Smooth muscle cell (in vitro differentiated cells): ENCODE measurements around the gene CSHL1. TPM values are rescaled to one million over a fixed set of nuclear protein-coding genes. Genes with fewer than 3 reads are reported as not detected.
"Not testable (repeated sequence)": the region's sequence is repeated elsewhere in the genome, so short reads cannot be mapped to it uniquely, and the experiment has no call there.

Source experiments
- DNase-seq: peaks from one replicate; lab custom pipeline; 2025; ENCODE audit not compliant: unreplicated experiment; lab: John Stamatoyannopoulos, UW
- H2AFZ ChIP-seq: fragments of 200-600 bp; sonication (generic); 2 replicates; pipeline ENCODE4 v1.6.0; 2016; ENCODE audit warnings: antibody characterized with exemption, low read depth, mild to moderate bottlenecking
- H3F3A ChIP-seq: fragments of 200-600 bp; sonication (generic); 2 replicates; pipeline ENCODE4 v1.6.0; 2017; ENCODE audit warnings: antibody characterized with exemption, low read depth
- H3K27ac ChIP-seq: fragments of 200-600 bp; sonication (generic); 2 replicates; pipeline ENCODE4 v1.5.1; 2016; ENCODE audit warnings: low read depth, mild to moderate bottlenecking
- H3K27me3 ChIP-seq: fragments of 200-600 bp; sonication (generic); 2 replicates; pipeline ENCODE4 v1.6.1; 2016; ENCODE audit warnings: low read depth, mild to moderate bottlenecking
- H3K36me3 ChIP-seq: fragments of 200-600 bp; sonication (generic); 2 replicates; pipeline ENCODE4 v1.5.1; 2016; ENCODE audit warnings: low read depth
- H3K4me1 ChIP-seq: fragments of 200-600 bp; sonication (generic); 2 replicates; pipeline ENCODE4 v1.5.1; 2016; ENCODE audit warnings: low read depth
- H3K4me2 ChIP-seq: fragments of 200-600 bp; sonication (generic); 2 replicates; pipeline ENCODE4 v1.6.0; 2016; ENCODE audit warnings: mild to moderate bottlenecking
- H3K4me3 ChIP-seq: fragments of 200-600 bp; sonication (generic); 2 replicates; pipeline ENCODE4 v1.5.1; 2016; ENCODE audit warnings: mild to moderate bottlenecking
- H3K79me2 ChIP-seq: fragments of 200-600 bp; sonication (generic); 2 replicates; pipeline ENCODE4 v1.6.0; 2016; ENCODE audit warnings: low read depth, mild to moderate bottlenecking
- H3K9ac ChIP-seq: fragments of 200-600 bp; sonication (generic); 2 replicates; pipeline ENCODE4 v1.6.0; 2016; ENCODE audit warnings: low read depth
- H3K9me3 ChIP-seq: fragments of 200-600 bp; sonication (generic); replicated peaks from 2 replicates; pipeline ENCODE4 v1.5.1; 2016; ENCODE audit warnings: low read depth
- H4K20me1 ChIP-seq: fragments of 200-600 bp; sonication (generic); 2 replicates; pipeline ENCODE4 v1.6.0; 2016; ENCODE audit warnings: low read depth
- WGBS: methylation state at CpG from one replicate; pipeline ENCODE4 v1.1.7; 2016; ENCODE audit warnings: low lambda C conversion rate; 5-methylcytosine and 5-hydroxymethylcytosine counted together
- polyA plus RNA-seq: library from polyadenylated mRNA; unstranded; fragments of >200 nt; fragmentation: Nextera tagmentation; extraction: Ambion mirVana; gene quantifications from 2 replicates; pipeline ENCODE4 v1.2.1, GENCODE V29; 2016
- total RNA-seq: library from RNA; depleted of rRNA; stranded (reverse); fragments of >200 nt; gene quantifications from 2 replicates; pipeline ENCODE4 v1.2.3, GENCODE V29; 2014
- TF ChIP-seq, protein P1 (sequence below): fragments of 200-600 bp; sonication (generic); IDR thresholded peaks from 2 replicates; pipeline ENCODE4 v1.5.1; 2017; ENCODE audit warnings: borderline replicate concordance, mild to moderate bottlenecking, antibody characterized with exemption; ENCODE audit not compliant: insufficient read depth, poor library complexity, severe bottlenecking

Gene CSHL1
- total and polyA plus RNA-seq, 2 experiments from 2014 or later, result not detected

DNA sequence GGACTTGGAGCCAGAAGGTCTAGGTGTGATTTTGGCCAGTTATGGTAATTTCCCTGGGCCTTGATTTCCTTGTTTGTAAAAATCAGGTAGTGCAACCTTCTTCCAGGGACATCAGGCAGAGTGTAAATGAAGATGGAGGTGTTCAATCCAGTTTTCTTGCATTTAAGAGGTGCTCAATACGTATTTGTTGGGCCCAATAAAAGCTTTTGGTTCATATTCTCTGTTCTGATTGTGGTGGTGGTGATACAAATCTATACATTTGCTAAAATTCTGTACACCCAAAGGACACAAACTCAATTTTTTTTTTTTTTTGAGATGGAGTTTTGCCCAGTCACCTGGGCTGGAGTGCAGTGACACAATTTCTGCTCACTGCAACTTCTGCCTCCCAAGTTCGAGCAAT, 15.1 kb upstream of the CSHL1 start:
- no peak overlapping the region for H3K9ac ChIP-seq
- H3K36me3 ChIP-seq, result no peaks in the 10 kb centered on the region
- H3K9me3 ChIP-seq, result no peaks in the 10 kb centered on the region
- no peaks in the 10 kb centered on the region for H4K20me1 ChIP-seq
- no peaks in the 10 kb centered on the region for H3K27me3 ChIP-seq
- TF ChIP-seq, protein P1, sequence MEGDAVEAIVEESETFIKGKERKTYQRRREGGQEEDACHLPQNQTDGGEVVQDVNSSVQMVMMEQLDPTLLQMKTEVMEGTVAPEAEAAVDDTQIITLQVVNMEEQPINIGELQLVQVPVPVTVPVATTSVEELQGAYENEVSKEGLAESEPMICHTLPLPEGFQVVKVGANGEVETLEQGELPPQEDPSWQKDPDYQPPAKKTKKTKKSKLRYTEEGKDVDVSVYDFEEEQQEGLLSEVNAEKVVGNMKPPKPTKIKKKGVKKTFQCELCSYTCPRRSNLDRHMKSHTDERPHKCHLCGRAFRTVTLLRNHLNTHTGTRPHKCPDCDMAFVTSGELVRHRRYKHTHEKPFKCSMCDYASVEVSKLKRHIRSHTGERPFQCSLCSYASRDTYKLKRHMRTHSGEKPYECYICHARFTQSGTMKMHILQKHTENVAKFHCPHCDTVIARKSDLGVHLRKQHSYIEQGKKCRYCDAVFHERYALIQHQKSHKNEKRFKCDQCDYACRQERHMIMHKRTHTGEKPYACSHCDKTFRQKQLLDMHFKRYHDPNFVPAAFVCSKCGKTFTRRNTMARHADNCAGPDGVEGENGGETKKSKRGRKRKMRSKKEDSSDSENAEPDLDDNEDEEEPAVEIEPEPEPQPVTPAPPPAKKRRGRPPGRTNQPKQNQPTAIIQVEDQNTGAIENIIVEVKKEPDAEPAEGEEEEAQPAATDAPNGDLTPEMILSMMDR, result no peak
- no peak overlapping the region for H2AFZ ChIP-seq
- H3K4me3 ChIP-seq, result no peak overlapping the region
- DNase-seq, result no peak
- no peaks in the 10 kb centered on the region for H3K4me1 ChIP-seq
- WGBS, result 98% methylated on average over 2 of the region's 2 CpGs
- H3F3A ChIP-seq, result no peaks in the 10 kb centered on the region
- H3K27ac ChIP-seq, result no peak overlapping the region
- H3K79me2 ChIP-seq, result no peaks in the 10 kb centered on the region
- H3K4me2 ChIP-seq, result no peak overlapping the region

DNA sequence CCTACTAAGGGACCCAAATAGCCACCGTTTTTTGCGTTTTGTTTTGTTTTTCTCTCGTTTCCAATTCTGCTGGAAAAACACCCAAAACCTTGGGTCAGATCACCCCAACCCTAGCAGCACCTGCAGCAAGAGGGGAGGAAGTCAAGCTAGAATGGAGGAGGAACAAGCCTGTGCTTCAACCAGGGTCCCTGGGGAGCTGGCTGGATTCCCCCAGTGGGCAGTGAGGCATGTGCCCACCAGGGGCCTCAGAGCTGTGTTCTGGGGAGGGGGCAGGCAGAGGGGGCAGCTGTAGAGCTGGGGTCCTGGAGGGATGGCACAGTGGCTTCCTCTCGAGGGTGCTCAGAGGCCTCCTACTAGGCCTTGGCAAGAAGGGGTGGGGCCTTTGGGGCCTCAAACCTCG, 14.6 kb upstream of the CSHL1 start:
- Histone ChIP-seq H3K36me3 (no peaks in the 10 kb centered on the region), H3K27me3 (no peaks in the 10 kb centered on the region), H3K79me2 (no peaks in the 10 kb centered on the region), H3F3A (no peaks in the 10 kb centered on the region), H3K4me2 (no peak overlapping the region), H3K4me1 (no peaks in the 10 kb centered on the region), H2AFZ (no peak overlapping the region), H3K9ac (no peak overlapping the region), H3K27ac (no peak overlapping the region), H3K4me3 (no peak overlapping the region), H3K9me3 (no peaks in the 10 kb centered on the region), H4K20me1 (no peaks in the 10 kb centered on the region)
- 70% methylated on average over 5 of the region's 5 CpGs for WGBS
- TF ChIP-seq, protein P1, result no peak
- DNase-seq, result no peak

DNA sequence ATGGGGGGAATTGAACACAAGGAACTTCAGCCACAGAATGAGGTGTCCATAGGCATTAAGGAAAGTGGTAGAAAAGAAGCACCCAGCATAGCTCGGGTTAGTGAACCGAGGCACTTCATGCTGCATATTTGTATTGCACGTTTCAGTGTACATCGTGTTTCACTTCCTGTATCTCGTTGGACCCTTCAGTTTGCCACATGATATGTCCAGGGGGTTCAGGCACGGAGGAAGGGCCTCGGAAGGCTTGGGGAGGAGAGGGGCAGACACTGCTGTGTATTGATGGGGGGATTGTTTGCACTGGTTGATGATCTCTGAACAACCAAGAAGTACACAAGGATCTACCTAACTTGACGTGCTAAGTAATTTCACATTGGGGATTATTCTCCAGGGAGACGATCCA, 11.3 kb upstream of the CSHL1 start:
- 93% methylated on average over 9 of the region's 9 CpGs for WGBS
- not testable (repeated sequence) for H3K9ac ChIP-seq, H3K9me3 ChIP-seq, H3K4me2 ChIP-seq, H3K4me1 ChIP-seq, H3K79me2 ChIP-seq, H3K27ac ChIP-seq, H4K20me1 ChIP-seq, H3F3A ChIP-seq, DNase-seq, H3K27me3 ChIP-seq, H3K36me3 ChIP-seq, H2AFZ ChIP-seq, H3K4me3 ChIP-seq

DNA sequence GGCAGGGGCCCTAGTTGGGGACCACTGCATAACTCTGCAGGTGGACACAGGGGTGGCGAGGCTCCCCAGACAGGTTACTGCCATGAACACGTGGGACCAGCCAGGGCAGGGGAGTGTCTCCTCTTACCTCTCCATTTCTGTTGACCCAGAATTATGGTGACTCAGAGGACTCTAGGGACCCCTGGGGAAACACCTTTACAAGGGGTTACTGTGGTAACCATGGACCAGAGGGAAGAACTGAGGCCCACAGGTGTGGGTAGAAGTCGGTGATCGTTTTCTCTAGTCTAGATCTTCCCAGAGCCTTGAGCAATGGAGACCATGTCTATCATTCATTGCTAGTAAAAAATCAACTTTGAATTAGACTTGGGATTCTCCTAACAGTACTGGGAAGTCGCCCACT, 9.7 kb upstream of the CSHL1 start:
- not testable (repeated sequence) for H3F3A ChIP-seq, H3K79me2 ChIP-seq, H3K4me3 ChIP-seq, H3K4me1 ChIP-seq, H3K4me2 ChIP-seq, H3K27me3 ChIP-seq, H4K20me1 ChIP-seq, H2AFZ ChIP-seq, H3K36me3 ChIP-seq, H3K9me3 ChIP-seq, H3K9ac ChIP-seq, H3K27ac ChIP-seq, DNase-seq
- 94% methylated on average over 5 of the region's 5 CpGs for WGBS

DNA sequence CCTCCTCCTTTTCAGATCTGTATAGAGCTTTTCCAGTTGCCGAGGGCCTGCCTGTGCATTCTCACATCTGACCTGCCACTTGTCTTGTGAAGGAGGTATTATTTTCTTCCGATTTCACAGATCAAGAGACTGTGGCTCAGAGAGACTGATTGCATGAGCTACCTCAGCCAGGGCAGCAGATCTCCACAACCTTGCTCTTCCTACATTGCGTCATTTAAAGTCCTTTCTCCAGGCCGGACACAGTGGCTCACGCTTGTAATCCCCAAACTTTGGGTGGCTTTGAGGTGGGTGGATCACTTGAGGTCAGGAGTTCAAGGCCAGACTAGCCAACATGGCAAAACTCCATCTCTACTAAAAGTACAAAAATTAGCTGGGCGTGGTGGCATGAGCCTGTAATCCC, 9.0 kb upstream of the CSHL1 start:
- H4K20me1 ChIP-seq, DNase-seq, H3K4me1 ChIP-seq, H2AFZ ChIP-seq, H3K79me2 ChIP-seq, H3K27me3 ChIP-seq, H3F3A ChIP-seq, H3K4me2 ChIP-seq, H3K9ac ChIP-seq, H3K27ac ChIP-seq, H3K4me3 ChIP-seq, H3K36me3 ChIP-seq, H3K9me3 ChIP-seq: not testable (repeated sequence)
- 83% methylated on average over 6 of the region's 6 CpGs for WGBS
